ENCODE data around the gene OSBPL5.

The OSBPL5 gene, protein sequence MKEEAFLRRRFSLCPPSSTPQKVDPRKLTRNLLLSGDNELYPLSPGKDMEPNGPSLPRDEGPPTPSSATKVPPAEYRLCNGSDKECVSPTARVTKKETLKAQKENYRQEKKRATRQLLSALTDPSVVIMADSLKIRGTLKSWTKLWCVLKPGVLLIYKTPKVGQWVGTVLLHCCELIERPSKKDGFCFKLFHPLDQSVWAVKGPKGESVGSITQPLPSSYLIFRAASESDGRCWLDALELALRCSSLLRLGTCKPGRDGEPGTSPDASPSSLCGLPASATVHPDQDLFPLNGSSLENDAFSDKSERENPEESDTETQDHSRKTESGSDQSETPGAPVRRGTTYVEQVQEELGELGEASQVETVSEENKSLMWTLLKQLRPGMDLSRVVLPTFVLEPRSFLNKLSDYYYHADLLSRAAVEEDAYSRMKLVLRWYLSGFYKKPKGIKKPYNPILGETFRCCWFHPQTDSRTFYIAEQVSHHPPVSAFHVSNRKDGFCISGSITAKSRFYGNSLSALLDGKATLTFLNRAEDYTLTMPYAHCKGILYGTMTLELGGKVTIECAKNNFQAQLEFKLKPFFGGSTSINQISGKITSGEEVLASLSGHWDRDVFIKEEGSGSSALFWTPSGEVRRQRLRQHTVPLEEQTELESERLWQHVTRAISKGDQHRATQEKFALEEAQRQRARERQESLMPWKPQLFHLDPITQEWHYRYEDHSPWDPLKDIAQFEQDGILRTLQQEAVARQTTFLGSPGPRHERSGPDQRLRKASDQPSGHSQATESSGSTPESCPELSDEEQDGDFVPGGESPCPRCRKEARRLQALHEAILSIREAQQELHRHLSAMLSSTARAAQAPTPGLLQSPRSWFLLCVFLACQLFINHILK

GRCh38 chr11:3165152-3165705 is at the start of gene OSBPL5:
OSBPL5 (minus strand) TSS chr11:3165310; CDS start chr11:3129148, 36,162 bp downstream.
- DNase-seq (ENCODE audit: low read depth), result peak; percentile 17

DNA sequence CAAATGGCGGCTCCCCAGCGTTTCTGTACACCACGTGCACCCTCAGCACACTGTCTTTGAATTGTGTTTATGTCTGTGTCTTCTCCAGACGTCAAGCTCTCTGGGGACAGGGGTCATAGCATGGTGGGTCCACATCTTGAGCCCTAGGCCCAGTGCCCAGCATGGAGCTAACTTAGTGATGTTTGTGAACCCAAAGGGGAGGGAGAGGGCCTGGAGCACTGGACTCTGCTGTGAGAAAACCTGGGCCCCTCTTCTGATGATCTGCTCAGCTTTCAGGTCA is 49.2 kb upstream of the OSBPL5 start:
- no peak for DNase-seq (ENCODE audit: low read depth)

DNA sequence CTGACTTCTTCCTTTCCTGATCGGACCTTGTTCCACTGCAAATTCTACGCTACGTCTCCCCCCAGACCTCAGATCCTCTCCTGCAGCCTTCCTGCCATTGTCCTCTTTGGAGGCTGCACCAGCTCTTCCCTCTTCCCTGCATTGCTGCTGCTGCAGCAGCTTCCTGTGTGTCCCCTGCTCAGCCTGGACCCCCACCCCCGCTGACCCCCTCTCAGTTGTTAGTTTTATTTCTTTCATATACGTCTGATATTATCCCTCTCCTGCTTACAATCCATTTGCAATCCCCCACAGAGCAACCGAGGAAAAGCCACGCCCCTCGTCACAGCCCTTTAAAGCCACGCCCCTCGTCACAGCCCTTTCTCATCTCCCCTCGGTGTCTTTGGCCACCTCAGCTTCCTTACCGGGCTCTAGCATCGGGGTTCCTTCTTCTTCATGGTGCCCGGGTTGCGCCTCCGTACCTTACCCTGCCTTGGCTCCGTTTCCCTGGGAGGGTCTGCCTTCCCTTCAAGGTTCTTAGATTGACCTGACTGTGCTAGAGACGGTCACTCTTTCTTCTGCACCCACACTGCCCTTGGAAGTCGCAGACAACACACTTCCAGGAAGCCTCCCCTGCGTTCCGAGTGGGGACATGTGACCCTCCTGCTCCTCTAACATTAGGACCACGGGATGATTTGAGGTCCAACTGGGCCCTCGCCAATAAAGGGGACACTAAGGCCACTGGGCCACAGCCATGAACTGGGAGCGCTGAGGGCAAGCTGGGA is 48.7 kb upstream of the OSBPL5 start:
- no peak for DNase-seq (ENCODE audit: low read depth)

DNA sequence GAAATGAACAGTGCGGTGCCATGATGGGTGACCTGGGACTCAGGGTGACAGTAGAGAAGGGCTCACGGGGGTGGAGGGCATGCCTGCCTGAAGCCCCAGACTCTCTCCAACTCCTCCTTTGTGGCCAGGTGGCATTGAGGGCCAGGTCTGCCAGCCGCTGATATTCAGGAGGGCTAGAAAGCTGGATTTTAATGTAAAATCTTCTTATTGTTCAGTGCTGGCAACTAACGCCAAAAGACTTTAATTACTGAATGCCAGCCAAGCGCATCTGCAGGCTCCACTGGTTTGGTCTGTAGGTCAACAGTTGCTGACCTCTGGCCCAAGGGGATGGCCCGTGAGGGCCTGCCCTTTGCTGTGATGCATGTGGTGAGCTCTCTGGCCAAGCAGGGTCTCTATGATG is 43.2 kb upstream of the OSBPL5 start:
- DNase-seq (ENCODE audit: low read depth), result no peak

GRCh38 chr11:3207526-3208189 is 42.5 kb upstream of the OSBPL5 start:
- DNase-seq (ENCODE audit: low read depth), result no peak

DNA sequence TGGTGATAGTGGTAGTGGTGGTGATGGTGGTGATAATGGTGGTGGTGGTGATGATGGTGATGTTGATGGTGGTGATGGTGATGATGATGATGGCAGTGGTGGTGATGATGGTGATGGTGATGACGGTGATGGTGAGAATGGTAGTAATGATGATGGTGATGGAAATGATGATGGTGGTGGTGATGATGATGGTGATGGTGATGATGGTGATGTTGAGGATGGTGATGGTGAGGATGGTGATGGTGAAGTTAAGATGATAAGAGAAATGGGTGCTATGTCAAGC is 41.8 kb upstream of the OSBPL5 start:
- no peak for DNase-seq (ENCODE audit: low read depth)

- no peak for DNase-seq (ENCODE audit: low read depth)
Observed at GRCh38 chr11:3206156-3206921, 41.2 kb upstream of the OSBPL5 start.

DNA sequence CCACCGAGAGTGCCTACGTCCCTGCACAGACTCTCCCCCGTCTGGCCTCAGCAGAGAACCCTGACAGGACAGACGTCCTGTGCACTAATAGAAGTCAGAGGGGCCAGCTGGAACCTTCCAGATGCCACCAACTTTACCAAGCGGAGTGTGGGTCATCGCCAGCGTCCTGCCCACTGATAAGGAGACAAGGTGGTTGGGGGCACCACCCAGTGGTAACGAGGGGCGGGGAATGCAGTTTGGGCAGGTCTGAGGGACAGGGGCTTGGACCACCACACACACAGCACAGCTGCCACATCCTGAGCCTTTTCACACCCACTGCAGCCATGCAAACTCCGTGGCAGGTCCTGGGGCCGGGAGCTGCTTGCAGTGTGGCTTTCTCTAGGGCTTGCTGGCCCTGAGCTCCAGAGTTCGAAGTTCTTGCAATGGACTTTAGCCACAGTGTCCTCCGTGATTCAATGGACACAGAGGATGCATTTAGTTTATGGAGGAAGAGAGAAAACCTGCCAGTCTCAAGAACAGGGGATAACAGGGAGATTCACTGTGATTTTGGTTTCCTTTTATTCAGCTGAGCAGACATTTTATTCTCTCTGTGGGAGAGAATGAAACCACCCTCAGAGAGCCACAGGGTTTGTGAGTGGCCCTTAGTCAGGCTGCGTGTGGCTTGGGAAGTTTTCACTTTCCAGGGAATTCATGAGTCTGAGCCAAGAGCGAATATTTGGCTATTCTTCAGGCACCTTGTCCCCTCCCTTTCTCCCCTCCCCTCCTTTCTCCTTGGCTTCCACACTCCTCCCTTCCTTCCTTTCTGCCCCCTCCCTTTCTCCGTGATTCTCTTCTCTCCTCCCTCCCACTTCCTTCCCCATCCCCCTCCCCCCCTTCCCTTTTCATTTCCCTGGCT is 40.4 kb upstream of the OSBPL5 start:
- no peak for DNase-seq (ENCODE audit: low read depth)

DNA sequence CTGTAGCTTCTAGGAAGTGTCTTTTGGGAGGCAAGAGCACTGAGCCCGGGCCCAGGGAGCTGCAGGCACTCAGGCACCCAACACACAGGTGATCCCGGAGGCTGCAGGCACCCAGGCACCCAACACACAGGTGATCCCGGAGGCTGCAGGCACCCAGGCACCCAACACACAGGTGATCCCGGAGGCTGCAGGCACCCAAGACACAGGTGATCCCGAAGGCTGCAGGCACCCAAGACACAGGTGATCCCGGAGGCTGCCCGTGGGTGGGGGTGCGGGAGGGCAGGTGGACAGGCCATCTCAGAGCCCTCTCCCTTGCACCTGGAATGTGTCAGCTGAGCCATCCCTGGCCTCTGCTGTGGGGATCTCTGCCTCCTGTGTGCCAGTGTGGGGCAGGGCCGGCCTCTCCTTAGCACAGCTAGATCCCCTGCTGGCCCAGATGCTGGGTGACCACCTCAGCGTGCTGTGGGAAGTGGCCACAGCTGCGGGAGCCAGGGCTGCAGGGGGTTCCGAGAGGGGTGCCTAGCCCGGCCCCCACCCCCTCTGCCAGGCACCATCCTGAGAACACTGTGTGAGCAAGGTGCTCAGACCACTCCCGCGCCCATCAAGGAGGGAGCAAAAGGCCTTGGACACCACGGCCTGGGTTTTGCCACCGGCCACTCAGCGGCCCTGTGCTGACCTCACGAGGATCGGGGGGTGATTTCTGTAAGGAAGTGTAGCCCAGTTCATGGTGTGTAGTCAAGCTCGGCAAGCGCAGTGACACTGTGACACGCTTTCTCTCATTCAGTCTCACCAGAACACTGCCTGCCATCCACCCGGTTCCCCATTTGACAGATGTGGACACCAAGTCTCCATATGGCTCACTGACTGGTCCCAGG is 39.3 kb upstream of the OSBPL5 start:
- DNase-seq (ENCODE audit: low read depth), result no peak

GRCh38 chr11:3203221-3204043 is 38.3 kb upstream of the OSBPL5 start:
- no peak for DNase-seq (ENCODE audit: low read depth)

DNA sequence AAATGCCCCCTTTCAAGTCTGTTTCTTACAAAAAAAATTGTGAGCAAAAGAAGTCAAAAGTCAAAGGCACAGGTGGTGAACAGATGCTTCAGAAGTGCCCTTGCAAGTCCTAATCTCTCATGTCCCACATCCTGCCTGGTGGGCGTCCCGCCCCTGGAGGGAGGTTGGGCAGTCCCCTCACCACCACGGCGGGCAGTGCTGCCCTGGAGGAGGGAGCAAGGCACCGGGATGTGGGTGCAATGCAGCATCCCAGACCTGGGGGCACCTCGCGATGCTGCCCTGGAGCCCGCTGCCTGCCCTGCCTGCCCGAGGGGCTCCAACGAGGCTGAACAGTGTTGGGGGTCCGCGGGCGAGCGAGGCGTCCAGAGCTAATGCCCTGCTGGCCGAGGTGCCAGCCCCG is 37.6 kb upstream of the OSBPL5 start:
- no peak for DNase-seq (ENCODE audit: low read depth)

DNA sequence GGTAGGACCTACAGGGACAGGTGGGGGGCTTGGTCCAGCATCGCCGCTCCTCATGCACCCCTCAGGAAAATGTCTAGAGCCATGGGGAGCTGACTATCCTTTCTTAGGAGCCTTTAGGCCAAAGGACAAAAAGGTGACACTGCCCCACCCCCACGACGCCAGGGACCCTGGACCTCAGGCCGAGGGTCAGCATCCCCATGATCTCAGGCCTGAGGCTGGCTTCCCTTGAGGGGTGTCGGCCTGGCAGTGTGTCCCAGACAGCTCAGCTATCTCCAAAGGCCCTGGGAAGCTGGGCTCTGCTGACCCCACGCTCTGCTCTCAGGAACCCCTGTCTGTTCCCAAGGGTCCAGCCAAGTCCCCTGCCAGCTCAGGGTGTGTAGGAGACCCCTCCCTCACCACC is 37.2 kb upstream of the OSBPL5 start:
- no peak for DNase-seq (ENCODE audit: low read depth)

- DNase-seq (ENCODE audit: low read depth), result no peak
Observed at GRCh38 chr11:3201677-3202181, 36.6 kb upstream of the OSBPL5 start.

DNA sequence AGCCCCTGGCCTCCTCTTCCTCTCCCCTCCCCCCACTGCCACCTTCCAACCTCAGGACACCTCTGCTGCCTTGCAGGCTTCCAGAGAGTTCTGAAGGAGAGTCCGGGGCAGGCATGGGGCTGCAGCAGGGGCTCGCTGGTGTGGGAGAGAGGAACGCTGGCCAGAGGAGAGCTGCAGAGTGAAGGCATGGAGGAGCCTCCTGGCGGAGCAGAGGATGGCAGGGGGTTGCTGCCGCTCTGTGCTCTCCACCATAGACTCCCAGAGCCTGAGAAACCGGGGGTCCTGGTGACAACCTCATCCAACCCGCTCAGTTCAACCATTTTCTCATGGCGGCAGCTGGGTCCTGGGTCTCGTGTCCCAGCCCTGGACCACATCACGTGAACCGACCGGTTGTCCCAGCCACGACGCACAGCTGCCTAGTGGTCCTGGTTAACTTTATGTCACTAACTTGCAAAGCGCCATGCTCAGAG is 36.0 kb upstream of the OSBPL5 start:
- DNase-seq (ENCODE audit: low read depth), result no peak

DNA sequence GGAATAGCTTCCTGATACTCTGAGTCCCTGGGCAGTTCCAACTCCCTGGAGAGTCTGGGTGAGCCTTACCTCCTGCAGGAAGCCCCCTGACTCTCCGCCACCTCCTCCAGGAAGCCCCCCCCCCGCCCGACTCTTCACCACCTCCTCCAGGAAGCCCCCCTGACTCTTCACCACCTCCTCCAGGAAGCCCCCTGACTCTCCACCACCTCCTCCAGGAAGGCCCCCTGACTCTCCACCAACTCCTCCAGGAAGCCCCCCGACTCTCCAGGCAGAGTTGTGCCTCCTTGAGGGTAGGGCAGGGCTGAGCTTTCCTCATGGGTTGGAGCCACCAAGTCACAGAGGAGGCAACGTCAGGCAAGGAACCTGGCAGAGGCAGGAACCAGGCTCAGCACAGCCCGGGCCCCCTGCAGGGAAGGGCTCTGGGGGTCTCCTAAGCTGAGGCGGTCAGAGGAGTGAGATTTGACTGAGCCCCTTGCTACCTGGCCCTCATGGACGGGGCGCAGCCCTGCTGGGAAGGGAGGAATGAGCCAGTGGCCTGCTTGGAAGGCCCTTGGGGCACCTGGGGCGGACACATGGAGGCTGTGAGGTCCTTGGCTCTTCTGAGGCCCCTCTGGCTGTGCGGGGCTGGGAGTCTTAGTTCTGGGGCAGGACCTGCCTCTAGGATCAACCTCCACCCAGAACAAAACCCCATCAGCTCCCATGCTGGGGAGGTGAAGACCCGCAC is 35.4 kb upstream of the OSBPL5 start:
- no peak for DNase-seq (ENCODE audit: low read depth)

DNA sequence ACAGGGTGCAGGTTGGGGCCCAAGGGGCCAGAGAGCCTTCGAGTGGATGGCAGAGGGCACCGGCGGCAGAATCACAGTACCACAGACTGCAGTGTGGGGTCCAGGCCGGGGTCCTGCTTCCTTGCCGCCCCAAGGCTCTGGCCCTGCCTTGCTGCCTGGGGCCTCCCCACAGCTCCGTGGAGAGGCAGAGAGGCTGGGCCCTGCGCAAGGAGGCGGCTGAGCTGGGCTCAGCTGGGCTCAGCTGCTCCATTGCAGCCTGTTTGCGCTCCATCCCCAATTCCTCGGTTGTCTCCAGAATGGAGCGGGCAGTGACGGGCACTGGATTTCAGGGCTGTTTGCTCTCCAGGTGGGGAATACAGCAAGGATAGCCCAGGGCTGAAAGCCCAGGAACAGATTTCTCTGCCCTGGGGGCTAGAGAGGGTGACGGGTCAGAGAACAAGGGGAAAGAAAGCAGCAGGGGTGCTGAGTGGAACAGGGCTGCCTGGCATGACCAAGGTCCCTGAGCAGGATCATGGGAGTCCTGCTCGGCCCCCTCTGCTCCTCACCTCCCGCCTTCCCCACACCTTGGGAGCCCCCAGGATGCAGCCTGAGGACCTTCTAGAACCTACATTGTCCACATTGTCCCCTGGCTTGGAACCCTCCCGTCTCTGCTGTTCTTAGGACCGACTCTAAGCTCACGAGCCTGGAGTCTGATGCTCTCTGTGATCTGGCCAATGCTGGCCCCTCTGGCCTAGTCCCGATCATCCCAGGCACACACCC is 34.6 kb upstream of the OSBPL5 start:
- DNase-seq (ENCODE audit: low read depth), result no peak

- no peak for DNase-seq (ENCODE audit: low read depth)
Observed at GRCh38 chr11:3198815-3199214, 33.7 kb upstream of the OSBPL5 start.
